Measurements from ENCODE around the gene DLGAP1.

DLGAP1 gene

GRCh38 chr18:4248686-4249085 lies 206.4 kb downstream of the DLGAP1 start:
- Histone ChIP-seq H3K9me2 (replicated peaks; ENCODE audit: insufficient read depth, low read length) (no peaks in the 10 kb centered on the region), H3K9me3 (ENCODE audit: insufficient read depth, low read length) (no peaks in the 10 kb centered on the region), H3K27me3 (ENCODE audit: low read length) (no peaks in the 10 kb centered on the region), H3K27ac (ENCODE audit: low read depth, low read length) (no peak overlapping the region), H2AFZ (ENCODE audit: low read depth, low read length, severe bottlenecking) (no peak overlapping the region), H3K79me2 (ENCODE audit: insufficient read depth, low read length) (no peaks in the 10 kb centered on the region), H3K9ac (ENCODE audit: low read length) (no peak overlapping the region), H3K4me3 (ENCODE audit: insufficient read depth, low read length, poor library complexity, severe bottlenecking) (no peak overlapping the region), H3K4me2 (ENCODE audit: low read depth, low read length, poor library complexity, severe bottlenecking) (no peak overlapping the region), H3F3A (ENCODE audit: insufficient read depth) (no peaks in the 10 kb centered on the region), H3K36me3 (ENCODE audit: low read length) (no peaks in the 10 kb centered on the region), H4K20me1 (ENCODE audit: low read depth, low read length) (no peaks in the 10 kb centered on the region)
- no peak for TF ChIP-seq EZH2phosphoT487 (conservative IDR thresholded peaks at IDR 0.05; ENCODE audit: low read length)
- TF ChIP-seq, protein P1, sequence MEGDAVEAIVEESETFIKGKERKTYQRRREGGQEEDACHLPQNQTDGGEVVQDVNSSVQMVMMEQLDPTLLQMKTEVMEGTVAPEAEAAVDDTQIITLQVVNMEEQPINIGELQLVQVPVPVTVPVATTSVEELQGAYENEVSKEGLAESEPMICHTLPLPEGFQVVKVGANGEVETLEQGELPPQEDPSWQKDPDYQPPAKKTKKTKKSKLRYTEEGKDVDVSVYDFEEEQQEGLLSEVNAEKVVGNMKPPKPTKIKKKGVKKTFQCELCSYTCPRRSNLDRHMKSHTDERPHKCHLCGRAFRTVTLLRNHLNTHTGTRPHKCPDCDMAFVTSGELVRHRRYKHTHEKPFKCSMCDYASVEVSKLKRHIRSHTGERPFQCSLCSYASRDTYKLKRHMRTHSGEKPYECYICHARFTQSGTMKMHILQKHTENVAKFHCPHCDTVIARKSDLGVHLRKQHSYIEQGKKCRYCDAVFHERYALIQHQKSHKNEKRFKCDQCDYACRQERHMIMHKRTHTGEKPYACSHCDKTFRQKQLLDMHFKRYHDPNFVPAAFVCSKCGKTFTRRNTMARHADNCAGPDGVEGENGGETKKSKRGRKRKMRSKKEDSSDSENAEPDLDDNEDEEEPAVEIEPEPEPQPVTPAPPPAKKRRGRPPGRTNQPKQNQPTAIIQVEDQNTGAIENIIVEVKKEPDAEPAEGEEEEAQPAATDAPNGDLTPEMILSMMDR (IDR thresholded peaks at IDR 0.05; ENCODE audit: insufficient read depth, low read length, poor library complexity, severe bottlenecking): no peak

- Histone ChIP-seq H3F3A (ENCODE audit: insufficient read depth) (no peaks in the 10 kb centered on the region), H3K27ac (ENCODE audit: low read depth, low read length) (no peak overlapping the region), H3K27me3 (ENCODE audit: low read length) (no peaks in the 10 kb centered on the region), H3K4me2 (ENCODE audit: low read depth, low read length, poor library complexity, severe bottlenecking) (no peak overlapping the region), H3K9me3 (ENCODE audit: insufficient read depth, low read length) (no peaks in the 10 kb centered on the region), H3K79me2 (ENCODE audit: insufficient read depth, low read length) (no peaks in the 10 kb centered on the region), H3K36me3 (ENCODE audit: low read length) (no peaks in the 10 kb centered on the region), H3K9me2 (replicated peaks; ENCODE audit: insufficient read depth, low read length) (no peaks in the 10 kb centered on the region), H2AFZ (ENCODE audit: low read depth, low read length, severe bottlenecking) (no peak overlapping the region), H3K4me3 (ENCODE audit: insufficient read depth, low read length, poor library complexity, severe bottlenecking) (no peak overlapping the region), H3K9ac (ENCODE audit: low read length) (no peak overlapping the region), H4K20me1 (ENCODE audit: low read depth, low read length) (no peaks in the 10 kb centered on the region)
- TF ChIP-seq EZH2phosphoT487 (conservative IDR thresholded peaks at IDR 0.05; ENCODE audit: low read length): no peak
- TF ChIP-seq, protein P1 (IDR thresholded peaks at IDR 0.05; ENCODE audit: insufficient read depth, low read length, poor library complexity, severe bottlenecking): no peak
Measured at GRCh38 chr18:4246374-4246773, 208.7 kb downstream of the DLGAP1 start.

DNA sequence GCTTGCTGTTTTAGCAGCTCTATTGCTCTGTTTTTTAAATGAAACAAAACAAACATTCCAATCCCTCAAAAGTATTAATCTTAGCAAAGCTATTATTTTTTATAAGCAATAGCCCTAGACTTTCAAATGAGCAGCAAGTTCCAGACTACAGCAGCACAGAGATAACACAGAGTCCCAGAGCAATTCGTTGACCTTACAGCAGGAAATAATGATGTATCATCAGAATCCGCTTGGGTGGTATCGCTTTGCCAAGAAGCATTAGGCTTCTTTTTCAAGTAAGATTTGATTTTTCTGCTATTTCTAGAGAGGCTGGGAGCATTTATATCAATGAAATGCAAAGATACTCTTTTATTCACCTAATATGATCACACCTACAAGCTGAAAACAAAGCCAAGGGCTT lies 209.7 kb downstream of the DLGAP1 start:
- Histone ChIP-seq H3K9me3 (ENCODE audit: insufficient read depth, low read length) (no peaks in the 10 kb centered on the region), H3K27ac (ENCODE audit: low read depth, low read length) (no peak overlapping the region)
- no peak for TF ChIP-seq EZH2phosphoT487 (conservative IDR thresholded peaks at IDR 0.05; ENCODE audit: low read length)
- TF ChIP-seq, protein P1 (IDR thresholded peaks at IDR 0.05; ENCODE audit: insufficient read depth, low read length, poor library complexity, severe bottlenecking): no peak

More for the DNA sequence above, 209.7 kb downstream of the DLGAP1 start:
- Histone ChIP-seq H3K4me3 (ENCODE audit: insufficient read depth, low read length, poor library complexity, severe bottlenecking) (no peak overlapping the region), H3K9me2 (replicated peaks; ENCODE audit: insufficient read depth, low read length) (no peaks in the 10 kb centered on the region), H3K4me2 (ENCODE audit: low read depth, low read length, poor library complexity, severe bottlenecking) (no peak overlapping the region), H2AFZ (ENCODE audit: low read depth, low read length, severe bottlenecking) (no peak overlapping the region), H3F3A (ENCODE audit: insufficient read depth) (no peaks in the 10 kb centered on the region), H3K27me3 (ENCODE audit: low read length) (no peaks in the 10 kb centered on the region), H3K9ac (ENCODE audit: low read length) (no peak overlapping the region), H3K79me2 (ENCODE audit: insufficient read depth, low read length) (no peaks in the 10 kb centered on the region), H3K36me3 (ENCODE audit: low read length) (no peaks in the 10 kb centered on the region), H4K20me1 (ENCODE audit: low read depth, low read length) (no peaks in the 10 kb centered on the region)
